ENCODE data around the gene SH3RF3. TPM values are rescaled to one million over a fixed set of nuclear protein-coding genes. Genes with fewer than 3 reads are reported as not detected.

SH3RF3 gene
- total and polyA plus RNA-seq, 10 of the 15 experiments (the other 5 are each of a cell fraction or from before 2014, with no cell fraction given): 0.08 to 8.8 (median 2.3) TPM

DNA sequence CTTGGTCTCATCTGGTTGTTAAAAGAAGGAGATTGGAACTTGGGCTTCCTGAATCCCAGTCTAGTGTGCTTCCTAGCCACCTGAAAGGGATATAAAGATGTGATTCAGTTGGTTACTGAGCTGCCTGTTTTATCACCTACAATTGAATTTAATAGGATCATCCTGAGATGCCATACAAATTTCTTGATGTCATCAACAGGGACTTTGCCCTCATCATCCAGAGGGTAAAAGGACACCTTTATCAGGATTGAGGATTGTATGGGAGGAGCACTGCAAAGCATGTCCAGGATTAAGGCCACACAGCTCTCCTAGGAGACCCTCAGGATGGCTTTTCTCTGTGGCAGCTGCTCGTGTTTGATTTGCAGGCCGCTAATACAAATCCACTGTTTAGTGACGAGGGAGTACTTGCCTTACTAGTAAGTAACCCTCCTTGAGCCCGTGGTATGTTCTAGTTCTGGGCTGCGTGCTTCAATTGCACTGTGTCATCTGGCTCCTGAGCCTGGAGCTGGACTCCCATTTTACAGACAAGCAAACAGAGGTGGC is 28.6 kb downstream of the SH3RF3 start:
- no peak overlapping the region for H3K27ac ChIP-seq (ENCODE audit: control insufficient read depth, insufficient read depth)
- H3K9me3 ChIP-seq (replicated peaks; ENCODE audit: control insufficient read depth, insufficient read depth, low read length): no peaks in the 10 kb centered on the region
- ChIA-PET SMC1A (ENCODE audit: uncharacterized antibody, unreplicated experiment) (no interaction called here), CTCF (no interaction called here), POLR2A (no interaction called here), RAD21 (ENCODE audit: unreplicated experiment) (no interaction called here)
- H3K4me1 ChIP-seq (ENCODE audit: control insufficient read depth, insufficient read depth, low read length): no peaks in the 10 kb centered on the region
- H3K4me2 ChIP-seq (ENCODE audit: control insufficient read depth, insufficient read depth): no peak overlapping the region
- DNase-seq (ENCODE audit: low read depth, low spot score) (no peak), ATAC-seq (no peak), FAIRE-seq (no peak)
- in situ Hi-C loops (cut with MboI): no loop called here
- no peaks in the 10 kb centered on the region for H3K79me2 ChIP-seq (ENCODE audit: control insufficient read depth, insufficient read depth, low read length)
- H3K4me3 ChIP-seq: no peak overlapping the region
- intact Hi-C loops (cut with micrococcal nuclease; ENCODE audit: unreplicated experiment): no loop called here
- no peaks in the 10 kb centered on the region for H3K36me3 ChIP-seq (ENCODE audit: control insufficient read depth in 2 of 2, insufficient read depth in 2 of 2, low read length in 1 of 2)
- no peak overlapping the region for H3K9ac ChIP-seq (ENCODE audit: control insufficient read depth, insufficient read depth, low read length)
- BruUV-seq (replicated peaks): no TSS peak
- H4K20me1 ChIP-seq (ENCODE audit: control insufficient read depth, insufficient read depth): no peaks in the 10 kb centered on the region
- H3K27me3 ChIP-seq (replicated peaks in 1 of 2; ENCODE audit: control insufficient read depth in 2 of 2, insufficient read depth in 2 of 2, low read length in 1 of 2): no peaks in the 10 kb centered on the region
- 26% methylated on average over 5 of the region's 5 CpGs for WGBS (ENCODE audit: insufficient coverage, insufficient replicate concordance, low lambda C conversion rate, missing lambda C conversion rate)
- no peak overlapping the region for H2AFZ ChIP-seq (ENCODE audit: control insufficient read depth, low read depth, low read length)
- TF ChIP-seq ZNF217 (IDR thresholded peaks at IDR 0.05) (no peak), TCF12 (IDR thresholded peaks at IDR 0.05; ENCODE audit: low read depth, low read length) (no peak), SUPT20H (IDR thresholded peaks at IDR 0.05; ENCODE audit: borderline replicate concordance, control insufficient read depth, low read depth, low read length) (no peak), NFYA (IDR thresholded peaks at IDR 0.05; ENCODE audit: borderline replicate concordance, low read depth, low read length) (no peak), ESRRA (IDR thresholded peaks at IDR 0.05; ENCODE audit: low read length) (no peak), IKZF1 (conservative IDR thresholded peaks at IDR 0.05) (no peak), JUNB (IDR thresholded peaks at IDR 0.05) (no peak), SP1 (IDR thresholded peaks at IDR 0.05; ENCODE audit: low read depth, low read length) (no peak), TBL1XR1 (IDR thresholded peaks at IDR 0.05; ENCODE audit: low read depth, low read length) (no peak), ETV6 (conservative IDR thresholded peaks at IDR 0.05 in 1 of 2, IDR thresholded peaks at IDR 0.05 in 1 of 2; ENCODE audit: borderline replicate concordance in 1 of 2, low read depth in 1 of 2) (no peak), NBN (IDR thresholded peaks at IDR 0.05) (no peak)
- TF ChIP-seq, protein P1, sequence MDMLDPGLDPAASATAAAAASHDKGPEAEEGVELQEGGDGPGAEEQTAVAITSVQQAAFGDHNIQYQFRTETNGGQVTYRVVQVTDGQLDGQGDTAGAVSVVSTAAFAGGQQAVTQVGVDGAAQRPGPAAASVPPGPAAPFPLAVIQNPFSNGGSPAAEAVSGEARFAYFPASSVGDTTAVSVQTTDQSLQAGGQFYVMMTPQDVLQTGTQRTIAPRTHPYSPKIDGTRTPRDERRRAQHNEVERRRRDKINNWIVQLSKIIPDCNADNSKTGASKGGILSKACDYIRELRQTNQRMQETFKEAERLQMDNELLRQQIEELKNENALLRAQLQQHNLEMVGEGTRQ (IDR thresholded peaks at IDR 0.05; ENCODE audit: borderline replicate concordance, low read depth, low read length): no peak
- TF ChIP-seq, protein P2, sequence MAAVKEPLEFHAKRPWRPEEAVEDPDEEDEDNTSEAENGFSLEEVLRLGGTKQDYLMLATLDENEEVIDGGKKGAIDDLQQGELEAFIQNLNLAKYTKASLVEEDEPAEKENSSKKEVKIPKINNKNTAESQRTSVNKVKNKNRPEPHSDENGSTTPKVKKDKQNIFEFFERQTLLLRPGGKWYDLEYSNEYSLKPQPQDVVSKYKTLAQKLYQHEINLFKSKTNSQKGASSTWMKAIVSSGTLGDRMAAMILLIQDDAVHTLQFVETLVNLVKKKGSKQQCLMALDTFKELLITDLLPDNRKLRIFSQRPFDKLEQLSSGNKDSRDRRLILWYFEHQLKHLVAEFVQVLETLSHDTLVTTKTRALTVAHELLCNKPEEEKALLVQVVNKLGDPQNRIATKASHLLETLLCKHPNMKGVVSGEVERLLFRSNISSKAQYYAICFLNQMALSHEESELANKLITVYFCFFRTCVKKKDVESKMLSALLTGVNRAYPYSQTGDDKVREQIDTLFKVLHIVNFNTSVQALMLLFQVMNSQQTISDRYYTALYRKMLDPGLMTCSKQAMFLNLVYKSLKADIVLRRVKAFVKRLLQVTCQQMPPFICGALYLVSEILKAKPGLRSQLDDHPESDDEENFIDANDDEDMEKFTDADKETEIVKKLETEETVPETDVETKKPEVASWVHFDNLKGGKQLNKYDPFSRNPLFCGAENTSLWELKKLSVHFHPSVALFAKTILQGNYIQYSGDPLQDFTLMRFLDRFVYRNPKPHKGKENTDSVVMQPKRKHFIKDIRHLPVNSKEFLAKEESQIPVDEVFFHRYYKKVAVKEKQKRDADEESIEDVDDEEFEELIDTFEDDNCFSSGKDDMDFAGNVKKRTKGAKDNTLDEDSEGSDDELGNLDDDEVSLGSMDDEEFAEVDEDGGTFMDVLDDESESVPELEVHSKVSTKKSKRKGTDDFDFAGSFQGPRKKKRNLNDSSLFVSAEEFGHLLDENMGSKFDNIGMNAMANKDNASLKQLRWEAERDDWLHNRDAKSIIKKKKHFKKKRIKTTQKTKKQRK (IDR thresholded peaks at IDR 0.05; ENCODE audit: low read depth, low read length): no peak
- TF ChIP-seq, protein P3, sequence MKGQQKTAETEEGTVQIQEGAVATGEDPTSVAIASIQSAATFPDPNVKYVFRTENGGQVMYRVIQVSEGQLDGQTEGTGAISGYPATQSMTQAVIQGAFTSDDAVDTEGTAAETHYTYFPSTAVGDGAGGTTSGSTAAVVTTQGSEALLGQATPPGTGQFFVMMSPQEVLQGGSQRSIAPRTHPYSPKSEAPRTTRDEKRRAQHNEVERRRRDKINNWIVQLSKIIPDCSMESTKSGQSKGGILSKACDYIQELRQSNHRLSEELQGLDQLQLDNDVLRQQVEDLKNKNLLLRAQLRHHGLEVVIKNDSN (IDR thresholded peaks at IDR 0.05; ENCODE audit: borderline replicate concordance, extremely low read length, insufficient read depth, low read depth, low read length): no peak
- TF ChIP-seq, protein P4, sequence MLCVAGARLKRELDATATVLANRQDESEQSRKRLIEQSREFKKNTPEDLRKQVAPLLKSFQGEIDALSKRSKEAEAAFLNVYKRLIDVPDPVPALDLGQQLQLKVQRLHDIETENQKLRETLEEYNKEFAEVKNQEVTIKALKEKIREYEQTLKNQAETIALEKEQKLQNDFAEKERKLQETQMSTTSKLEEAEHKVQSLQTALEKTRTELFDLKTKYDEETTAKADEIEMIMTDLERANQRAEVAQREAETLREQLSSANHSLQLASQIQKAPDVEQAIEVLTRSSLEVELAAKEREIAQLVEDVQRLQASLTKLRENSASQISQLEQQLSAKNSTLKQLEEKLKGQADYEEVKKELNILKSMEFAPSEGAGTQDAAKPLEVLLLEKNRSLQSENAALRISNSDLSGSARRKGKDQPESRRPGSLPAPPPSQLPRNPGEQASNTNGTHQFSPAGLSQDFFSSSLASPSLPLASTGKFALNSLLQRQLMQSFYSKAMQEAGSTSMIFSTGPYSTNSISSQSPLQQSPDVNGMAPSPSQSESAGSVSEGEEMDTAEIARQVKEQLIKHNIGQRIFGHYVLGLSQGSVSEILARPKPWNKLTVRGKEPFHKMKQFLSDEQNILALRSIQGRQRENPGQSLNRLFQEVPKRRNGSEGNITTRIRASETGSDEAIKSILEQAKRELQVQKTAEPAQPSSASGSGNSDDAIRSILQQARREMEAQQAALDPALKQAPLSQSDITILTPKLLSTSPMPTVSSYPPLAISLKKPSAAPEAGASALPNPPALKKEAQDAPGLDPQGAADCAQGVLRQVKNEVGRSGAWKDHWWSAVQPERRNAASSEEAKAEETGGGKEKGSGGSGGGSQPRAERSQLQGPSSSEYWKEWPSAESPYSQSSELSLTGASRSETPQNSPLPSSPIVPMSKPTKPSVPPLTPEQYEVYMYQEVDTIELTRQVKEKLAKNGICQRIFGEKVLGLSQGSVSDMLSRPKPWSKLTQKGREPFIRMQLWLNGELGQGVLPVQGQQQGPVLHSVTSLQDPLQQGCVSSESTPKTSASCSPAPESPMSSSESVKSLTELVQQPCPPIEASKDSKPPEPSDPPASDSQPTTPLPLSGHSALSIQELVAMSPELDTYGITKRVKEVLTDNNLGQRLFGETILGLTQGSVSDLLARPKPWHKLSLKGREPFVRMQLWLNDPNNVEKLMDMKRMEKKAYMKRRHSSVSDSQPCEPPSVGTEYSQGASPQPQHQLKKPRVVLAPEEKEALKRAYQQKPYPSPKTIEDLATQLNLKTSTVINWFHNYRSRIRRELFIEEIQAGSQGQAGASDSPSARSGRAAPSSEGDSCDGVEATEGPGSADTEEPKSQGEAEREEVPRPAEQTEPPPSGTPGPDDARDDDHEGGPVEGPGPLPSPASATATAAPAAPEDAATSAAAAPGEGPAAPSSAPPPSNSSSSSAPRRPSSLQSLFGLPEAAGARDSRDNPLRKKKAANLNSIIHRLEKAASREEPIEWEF (IDR thresholded peaks at IDR 0.05; ENCODE audit: insufficient replicate concordance, low read depth, low read length): no peak

Data from GM12878 (cell line).